GM12872 (cell line): ENCODE results near the gene JSRP1.

Experiments used
- CTCF ChIP-seq: IDR thresholded peaks from 3 replicates; pipeline ENCODE4 v1.5.1; 2011; ENCODE audit warnings: low read depth, mild to moderate bottlenecking, low read length, moderate library complexity; ENCODE audit not compliant: insufficient read depth

JSRP1 gene

GRCh38 chr19:2255982-2256685, at the start of gene JSRP1:
Gene JSRP1, minus strand, starts transcription at chr19:2256417. Its CDS starts 1,103 bp downstream, at chr19:2255314.
- TF ChIP-seq CTCF, result no peak

GRCh38 chr19:2305452-2306280, 49.4 kb upstream of the JSRP1 start:
- no peak for TF ChIP-seq CTCF

- TF ChIP-seq CTCF, result no peak
These were observed 47.1 kb upstream of the JSRP1 start for GRCh38 chr19:2303211-2303798.

GRCh38 chr19:2302319-2303210, 46.3 kb upstream of the JSRP1 start:
- TF ChIP-seq CTCF, result no peak

- no peak for TF ChIP-seq CTCF
These were observed 44.3 kb upstream of the JSRP1 start for GRCh38 chr19:2300533-2300932.

GRCh38 chr19:2296141-2296540, 39.9 kb upstream of the JSRP1 start:
- TF ChIP-seq CTCF, result no peak
